ENCODE data around the gene USP37.

DNA sequence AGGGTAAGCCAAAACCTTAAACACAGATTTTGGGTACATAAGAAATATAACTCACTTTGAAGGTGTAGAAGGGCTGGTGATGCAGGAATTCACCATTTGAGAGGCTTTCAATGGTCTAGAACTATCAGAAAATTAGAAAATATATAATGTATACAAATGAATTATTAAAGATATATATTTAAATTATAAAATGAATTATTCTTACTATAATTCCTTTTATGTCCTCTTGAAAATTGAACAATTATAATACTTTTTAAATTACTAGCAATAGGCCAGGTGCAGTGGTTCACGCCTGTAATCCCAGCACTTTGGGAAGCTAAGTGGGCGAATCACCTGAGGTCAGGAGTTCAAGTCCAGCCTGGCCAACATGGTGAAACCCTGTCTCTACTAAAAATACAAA lies 88.6 kb downstream of the USP37 start:
- TF ChIP-seq, protein P1, sequence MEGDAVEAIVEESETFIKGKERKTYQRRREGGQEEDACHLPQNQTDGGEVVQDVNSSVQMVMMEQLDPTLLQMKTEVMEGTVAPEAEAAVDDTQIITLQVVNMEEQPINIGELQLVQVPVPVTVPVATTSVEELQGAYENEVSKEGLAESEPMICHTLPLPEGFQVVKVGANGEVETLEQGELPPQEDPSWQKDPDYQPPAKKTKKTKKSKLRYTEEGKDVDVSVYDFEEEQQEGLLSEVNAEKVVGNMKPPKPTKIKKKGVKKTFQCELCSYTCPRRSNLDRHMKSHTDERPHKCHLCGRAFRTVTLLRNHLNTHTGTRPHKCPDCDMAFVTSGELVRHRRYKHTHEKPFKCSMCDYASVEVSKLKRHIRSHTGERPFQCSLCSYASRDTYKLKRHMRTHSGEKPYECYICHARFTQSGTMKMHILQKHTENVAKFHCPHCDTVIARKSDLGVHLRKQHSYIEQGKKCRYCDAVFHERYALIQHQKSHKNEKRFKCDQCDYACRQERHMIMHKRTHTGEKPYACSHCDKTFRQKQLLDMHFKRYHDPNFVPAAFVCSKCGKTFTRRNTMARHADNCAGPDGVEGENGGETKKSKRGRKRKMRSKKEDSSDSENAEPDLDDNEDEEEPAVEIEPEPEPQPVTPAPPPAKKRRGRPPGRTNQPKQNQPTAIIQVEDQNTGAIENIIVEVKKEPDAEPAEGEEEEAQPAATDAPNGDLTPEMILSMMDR (IDR thresholded peaks at IDR 0.05; ENCODE audit: low read depth, low read length) = no peak
- no peak for TF ChIP-seq EZH2phosphoT487 (IDR thresholded peaks at IDR 0.05; ENCODE audit: low read depth)
